Measurements from ENCODE around the gene NRP1.

The NRP1 gene

DNA sequence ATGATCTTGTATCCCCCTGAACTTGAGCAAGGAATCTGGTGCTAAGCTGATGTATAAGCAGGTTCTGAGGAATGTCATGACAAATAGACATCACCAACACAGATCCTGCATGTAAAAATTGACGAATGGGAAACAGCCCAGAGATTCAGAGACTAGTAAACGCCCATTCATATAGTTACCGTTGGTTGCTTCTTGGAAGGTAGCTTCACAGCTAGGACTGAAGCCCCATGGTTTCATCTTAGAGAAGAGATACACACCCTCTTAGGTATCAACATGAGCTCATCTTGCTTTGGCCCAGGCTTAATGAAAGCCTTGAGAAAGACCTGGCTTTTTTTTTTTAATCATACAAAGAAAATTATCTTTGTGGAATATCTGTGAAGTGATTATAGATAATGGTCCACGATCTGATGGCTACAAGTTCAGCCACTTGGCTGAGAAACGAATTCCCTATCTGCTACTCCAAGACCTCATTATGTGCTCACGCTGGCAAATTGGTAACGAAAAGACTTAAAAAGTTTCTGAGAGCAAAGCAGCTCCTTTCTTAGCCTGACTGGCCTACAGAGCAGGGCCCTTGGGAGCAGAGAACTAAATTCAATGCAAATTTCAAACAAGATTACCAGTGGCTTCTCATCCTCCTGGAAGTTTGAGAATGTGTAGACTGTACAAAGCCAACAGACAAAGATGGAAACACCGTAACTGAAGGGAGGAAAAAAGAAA is 181.1 kb downstream of the NRP1 start:
- TF ChIP-seq, protein P1, sequence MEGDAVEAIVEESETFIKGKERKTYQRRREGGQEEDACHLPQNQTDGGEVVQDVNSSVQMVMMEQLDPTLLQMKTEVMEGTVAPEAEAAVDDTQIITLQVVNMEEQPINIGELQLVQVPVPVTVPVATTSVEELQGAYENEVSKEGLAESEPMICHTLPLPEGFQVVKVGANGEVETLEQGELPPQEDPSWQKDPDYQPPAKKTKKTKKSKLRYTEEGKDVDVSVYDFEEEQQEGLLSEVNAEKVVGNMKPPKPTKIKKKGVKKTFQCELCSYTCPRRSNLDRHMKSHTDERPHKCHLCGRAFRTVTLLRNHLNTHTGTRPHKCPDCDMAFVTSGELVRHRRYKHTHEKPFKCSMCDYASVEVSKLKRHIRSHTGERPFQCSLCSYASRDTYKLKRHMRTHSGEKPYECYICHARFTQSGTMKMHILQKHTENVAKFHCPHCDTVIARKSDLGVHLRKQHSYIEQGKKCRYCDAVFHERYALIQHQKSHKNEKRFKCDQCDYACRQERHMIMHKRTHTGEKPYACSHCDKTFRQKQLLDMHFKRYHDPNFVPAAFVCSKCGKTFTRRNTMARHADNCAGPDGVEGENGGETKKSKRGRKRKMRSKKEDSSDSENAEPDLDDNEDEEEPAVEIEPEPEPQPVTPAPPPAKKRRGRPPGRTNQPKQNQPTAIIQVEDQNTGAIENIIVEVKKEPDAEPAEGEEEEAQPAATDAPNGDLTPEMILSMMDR (IDR thresholded peaks at IDR 0.05; ENCODE audit: insufficient read depth, missing control alignments), result no peak

GRCh38 chr10:33152750-33153149 is 181.7 kb downstream of the NRP1 start:
- DNase-seq (ENCODE audit: insufficient read length, low spot score), result no peak
- TF ChIP-seq, protein P1 (IDR thresholded peaks at IDR 0.05; ENCODE audit: insufficient read depth, missing control alignments), result no peak
- no peak for FAIRE-seq

More for the DNA sequence above, 181.1 kb downstream of the NRP1 start:
- no peak for DNase-seq (ENCODE audit: insufficient read length, low spot score)
- no peak for FAIRE-seq

DNA sequence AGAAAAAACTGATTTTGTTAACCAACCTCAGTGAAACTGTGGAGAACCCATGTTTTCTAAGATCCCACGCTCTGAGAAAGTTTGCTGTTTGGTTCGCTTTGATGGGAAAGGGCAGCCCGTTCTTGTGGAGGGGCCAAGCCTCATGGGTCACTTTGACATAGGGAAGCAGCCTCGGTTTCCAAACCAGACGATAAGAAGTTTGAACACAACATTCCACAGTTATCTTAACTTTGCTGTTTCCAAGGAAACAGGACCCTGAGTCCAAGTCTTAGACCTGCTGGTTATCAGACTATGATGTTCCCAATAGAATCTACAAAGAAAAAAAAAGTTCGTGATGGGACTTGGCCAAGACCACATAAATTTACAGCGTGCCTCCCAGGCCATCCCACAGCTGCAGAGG is 182.3 kb downstream of the NRP1 start:
- FAIRE-seq, result no peak
- no peak for DNase-seq (ENCODE audit: insufficient read length, low spot score)
- TF ChIP-seq, protein P1 (IDR thresholded peaks at IDR 0.05; ENCODE audit: insufficient read depth, missing control alignments), result no peak

GRCh38 chr10:33151344-33151864 is 183.1 kb downstream of the NRP1 start:
- DNase-seq (ENCODE audit: insufficient read length, low spot score), result no peak
- no peak for FAIRE-seq
- TF ChIP-seq, protein P1 (IDR thresholded peaks at IDR 0.05; ENCODE audit: insufficient read depth, missing control alignments), result no peak

GRCh38 chr10:33150889-33151288 is 183.6 kb downstream of the NRP1 start:
- DNase-seq (ENCODE audit: insufficient read length, low spot score) (no peak), FAIRE-seq (no peak)
- TF ChIP-seq, protein P1 (IDR thresholded peaks at IDR 0.05; ENCODE audit: insufficient read depth, missing control alignments), result no peak

DNA sequence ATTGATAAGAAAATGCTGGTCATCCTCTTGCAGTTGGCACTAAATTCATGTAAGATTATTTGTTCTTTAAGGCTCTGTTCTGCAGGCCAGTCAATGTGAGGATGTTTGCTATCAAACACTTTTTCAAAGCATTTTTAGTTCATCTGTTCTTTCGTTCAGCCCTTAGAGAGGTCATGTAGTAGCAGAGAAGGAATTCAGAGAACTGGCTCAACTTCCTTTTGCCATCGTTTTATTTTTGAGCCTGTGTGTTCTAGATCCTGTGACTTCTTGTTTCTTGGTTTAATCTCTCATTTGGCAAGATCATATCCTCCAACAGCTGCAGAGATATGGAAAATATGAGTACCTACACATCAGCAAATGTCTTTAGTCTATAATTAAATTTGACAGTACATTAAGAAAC is 184.3 kb downstream of the NRP1 start:
- FAIRE-seq, result no peak
- TF ChIP-seq, protein P1 (IDR thresholded peaks at IDR 0.05; ENCODE audit: insufficient read depth, missing control alignments), result no peak
- DNase-seq (ENCODE audit: insufficient read length, low spot score), result no peak

- FAIRE-seq, result no peak
- TF ChIP-seq, protein P1 (IDR thresholded peaks at IDR 0.05; ENCODE audit: insufficient read depth, missing control alignments), result no peak
These were observed 187.5 kb downstream of the NRP1 start for GRCh38 chr10:33147013-33147310.

More at GRCh38 chr10:33147013-33147310, 187.5 kb downstream of the NRP1 start:
- DNase-seq (ENCODE audit: insufficient read length, low spot score), result no peak
